H9 (cell line): Measurements from ENCODE around the gene PRSS21. TPM values are rescaled to one million over a fixed set of nuclear protein-coding genes. Genes with fewer than 3 reads are reported as not detected.

Experiments used
- DNase-seq: peaks from one replicate; pipeline ENCODE4 v3.0.0-alpha.2; 2017
- H2AFZ ChIP-seq: one replicate; pipeline ENCODE4 v1.6.1; 2013; ENCODE audit warnings: mild to moderate bottlenecking, low read length, control low read depth, moderate library complexity
- H2AK5ac ChIP-seq: 2 replicates; pipeline ENCODE4 v1.6.1; 2013; ENCODE audit warnings: low read length, control low read depth, mixed read lengths; ENCODE audit not compliant: insufficient read length
- H2BK120ac ChIP-seq: one replicate; pipeline ENCODE4 v1.6.1; 2013; ENCODE audit warnings: low read depth, mild to moderate bottlenecking, low read length, control low read depth, inconsistent platforms; ENCODE audit not compliant: poor library complexity, severe bottlenecking
- H2BK12ac ChIP-seq: 2 replicates; pipeline ENCODE4 v1.6.1; 2013; ENCODE audit warnings: low read length, control low read depth, mixed read lengths, low read depth; ENCODE audit not compliant: insufficient read length
- H2BK15ac ChIP-seq: 2 replicates; pipeline ENCODE4 v1.6.1; 2013; ENCODE audit warnings: low read depth, low read length, control low read depth
- H2BK20ac ChIP-seq: one replicate; pipeline ENCODE4 v1.6.1; 2013; ENCODE audit warnings: low read depth, mild to moderate bottlenecking, low read length, control low read depth, inconsistent platforms; ENCODE audit not compliant: poor library complexity, severe bottlenecking
- H2BK5ac ChIP-seq: 2 replicates; pipeline ENCODE4 v1.6.1; 2013; ENCODE audit warnings: low read length, control low read depth, mixed read lengths; ENCODE audit not compliant: insufficient read length
- H3K14ac ChIP-seq: 2 replicates; pipeline ENCODE4 v1.6.1; 2013; ENCODE audit warnings: low read length, control low read depth; ENCODE audit not compliant: insufficient read depth
- H3K18ac ChIP-seq: 2 replicates; pipeline ENCODE4 v1.6.1; 2013; ENCODE audit warnings: low read depth, mild to moderate bottlenecking, mixed read lengths, low read length, control low read depth; ENCODE audit not compliant: insufficient read length
- H3K23ac ChIP-seq: 2 replicates; pipeline ENCODE4 v1.6.1; 2013; ENCODE audit warnings: low read length, control low read depth, mixed read lengths, low read depth; ENCODE audit not compliant: insufficient read length
- H3K23me2 ChIP-seq: 2 replicates; pipeline ENCODE4 v1.6.1; 2013; ENCODE audit warnings: low read depth, mild to moderate bottlenecking, mixed read lengths, low read length, control low read depth; ENCODE audit not compliant: insufficient read length, poor library complexity, severe bottlenecking
- H3K27ac ChIP-seq: 2 replicates; pipeline ENCODE4 v1.5.1; 2013; ENCODE audit warnings: low read length, control low read depth, mixed read lengths, low read depth; ENCODE audit not compliant: insufficient read length
- H3K27me3 ChIP-seq: 2 replicates; pipeline ENCODE4 v1.6.1; 2013; ENCODE audit warnings: low read length, control low read depth, inconsistent platforms; ENCODE audit not compliant: insufficient read depth
- H3K4ac ChIP-seq: 2 replicates; pipeline ENCODE4 v1.6.1; 2013; ENCODE audit warnings: low read depth, mild to moderate bottlenecking, control low read depth, inconsistent platforms, low read length, moderate library complexity
- H3K4me1 ChIP-seq: 2 replicates; pipeline ENCODE4 v1.6.1; 2013; ENCODE audit warnings: low read length, control low read depth, inconsistent platforms; ENCODE audit not compliant: insufficient read depth
- H3K4me2 ChIP-seq: 2 replicates; pipeline ENCODE4 v1.6.1; 2013; ENCODE audit warnings: low read length, control low read depth, mixed read lengths; ENCODE audit not compliant: insufficient read length, insufficient read depth
- H3K56ac ChIP-seq: 2 replicates; pipeline ENCODE4 v1.6.1; 2013; ENCODE audit warnings: low read depth, mild to moderate bottlenecking, mixed read lengths, low read length, control low read depth; ENCODE audit not compliant: insufficient read length
- H3K79me1 ChIP-seq: 2 replicates; pipeline ENCODE4 v1.6.1; 2013; ENCODE audit warnings: low read depth, mild to moderate bottlenecking, moderate library complexity, low read length, control low read depth, inconsistent platforms; ENCODE audit not compliant: insufficient read depth, poor library complexity, severe bottlenecking
- H3K79me2 ChIP-seq: 2 replicates; pipeline ENCODE4 v1.6.1; 2013; ENCODE audit warnings: low read length, control low read depth, inconsistent platforms; ENCODE audit not compliant: insufficient read depth
- H3K9ac ChIP-seq: 2 replicates; pipeline ENCODE4 v1.6.1; 2013; ENCODE audit warnings: low read length, control low read depth, mixed read lengths; ENCODE audit not compliant: insufficient read length; ENCODE audit errors: extremely low read depth
- H3K9me3 ChIP-seq: one replicate; pipeline ENCODE4 v1.6.1; 2013; ENCODE audit warnings: low read depth, low read length, inconsistent platforms; ENCODE audit not compliant: control insufficient read depth
- H3T11ph ChIP-seq: one replicate; pipeline ENCODE4 v1.6.1; 2013; ENCODE audit warnings: mild to moderate bottlenecking, low read length, control low read depth, inconsistent platforms
- H4K20me1 ChIP-seq: one replicate; pipeline ENCODE4 v1.6.1; 2013; ENCODE audit not compliant: control insufficient read depth, insufficient read length, insufficient read depth
- H4K5ac ChIP-seq: 2 replicates; pipeline ENCODE4 v1.6.1; 2013; ENCODE audit warnings: low read depth, mild to moderate bottlenecking, mixed read lengths, low read length, control low read depth; ENCODE audit not compliant: insufficient read length
- H4K8ac ChIP-seq: replicated peaks from 2 replicates; pipeline ENCODE4 v1.6.1; 2013; ENCODE audit warnings: low read length, control low read depth, mixed read lengths, low read depth; ENCODE audit not compliant: insufficient read length
- H4K91ac ChIP-seq: 2 replicates; pipeline ENCODE4 v1.6.1; 2013; ENCODE audit warnings: low read depth, mild to moderate bottlenecking, moderate library complexity, mixed read lengths, low read length, control low read depth; ENCODE audit not compliant: insufficient read length
- H3K27ac Mint-ChIP-seq, 3 experiments: 2 replicates in 2 of 3; 3 replicates in 1 of 3; pipeline ENCODE4 v1.8.0; 2020 to 2021; ENCODE audit warnings: mixed read lengths in 3 of 3, mild to moderate bottlenecking in 1 of 3, moderate library complexity in 1 of 3
- H3K27me3 Mint-ChIP-seq: 2 replicates; pipeline ENCODE4 v1.8.0; 2021; ENCODE audit warnings: low read depth, mild to moderate bottlenecking, moderate library complexity, mixed read lengths
- H3K36me3 Mint-ChIP-seq, 3 experiments: 2 replicates in 2 of 3; 3 replicates in 1 of 3; pipeline ENCODE4 v1.8.0; 2020 to 2021; ENCODE audit warnings: low read depth in 3 of 3, mixed read lengths in 3 of 3; ENCODE audit not compliant: insufficient read depth in 1 of 3
- H3K4me1 Mint-ChIP-seq, 2 experiments: 2 replicates each; pipeline ENCODE4 v1.8.0; 2020; ENCODE audit warnings: mixed read lengths in 2 of 2
- H3K4me3 Mint-ChIP-seq, 2 experiments: 2 replicates in 1 of 2; 3 replicates in 1 of 2; pipeline ENCODE4 v1.8.0; 2020 to 2021; ENCODE audit warnings: mild to moderate bottlenecking in 2 of 2, mixed read lengths in 2 of 2, moderate library complexity in 1 of 2
- H3K9me3 Mint-ChIP-seq, 2 experiments: 2 replicates in 1 of 2; 3 replicates in 1 of 2; pipeline ENCODE4 v1.8.0; 2020; ENCODE audit warnings: mild to moderate bottlenecking in 2 of 2, mixed read lengths in 2 of 2, moderate library complexity in 1 of 2
- WGBS: extraction: QIAGEN DNeasy Blood & Tissue Kit; methylation state at CpG from one replicate; pipeline ENCODE4 v1.1.7; 2013; ENCODE audit warnings: missing lambda C conversion rate, low lambda C conversion rate, mixed read lengths; ENCODE audit not compliant: insufficient read length; ENCODE audit errors: extremely low coverage; 5-methylcytosine and 5-hydroxymethylcytosine counted together
- total RNA-seq: library from RNA; stranded (reverse); gene quantifications from 2 replicates; pipeline ENCODE4 v1.2.1, GENCODE V29; 2021
- TF ChIP-seq, protein P1 (sequence below): fragments of 200-600 bp; sonication (generic); conservative IDR thresholded peaks from 3 replicates; pipeline ENCODE4 v1.8.0; 2021; ENCODE audit warnings: antibody characterized with exemption, mild to moderate bottlenecking

PRSS21 gene
- total RNA-seq, 1 experiment from 2014 or later, result not detected

DNA sequence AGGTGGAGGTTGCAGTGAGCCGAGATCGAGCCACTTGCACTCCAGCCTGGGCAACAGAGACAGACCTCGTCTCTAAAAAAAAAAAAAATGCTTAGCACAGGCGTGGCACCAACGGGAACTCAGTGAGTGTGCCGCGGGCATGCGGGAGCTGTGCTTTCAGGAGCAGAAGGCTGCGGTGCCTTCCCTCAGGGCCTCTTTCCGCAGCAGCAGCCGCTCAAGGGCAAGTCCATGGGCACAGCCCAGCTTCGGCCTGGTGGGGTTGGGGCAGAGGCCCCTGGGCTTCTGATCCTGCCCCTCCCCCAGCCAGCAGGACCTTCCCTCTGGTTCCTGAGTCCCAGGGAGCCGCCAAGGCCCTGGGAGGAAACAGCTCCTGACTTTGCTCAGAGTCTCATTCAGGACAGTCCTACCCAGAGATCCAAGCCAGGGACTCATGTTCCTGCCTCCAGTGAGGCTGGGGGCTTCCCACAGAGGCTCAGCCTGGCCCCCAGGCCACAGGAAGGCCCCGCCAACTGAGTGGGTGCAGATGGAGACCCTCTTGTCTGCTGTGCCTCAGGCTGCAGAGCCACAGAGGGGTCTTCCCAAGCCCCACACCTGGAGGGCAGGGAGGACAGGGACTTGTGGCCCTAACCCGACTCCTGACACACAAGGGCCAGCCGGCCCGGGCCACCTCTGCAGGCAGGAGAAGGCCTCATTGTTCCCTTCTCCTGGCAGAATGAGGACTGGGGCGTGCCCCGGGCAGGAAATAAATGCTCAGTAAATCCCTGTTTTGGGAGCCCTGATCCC, 9.7 kb downstream of the PRSS21 start:
- H3K79me2 ChIP-seq, result no peaks in the 10 kb centered on the region
- DNase-seq, result no peak
- Mint-ChIP-seq H3K27ac (no peak overlapping the region; a peak in 1 of 7 replicates), H3K4me3 (no peak overlapping the region), H3K27me3 (no peaks in the 10 kb centered on the region), H3K9me3 (no peaks in the 10 kb centered on the region), H3K4me1 (no peaks in the 10 kb centered on the region), H3K36me3 (no peaks in the 10 kb centered on the region; a peak in 1 of 7 replicates)
- H2BK120ac ChIP-seq, result no peak overlapping the region
- WGBS, result no CpG with 5 or more reads among the region's 19 CpGs
- H3K9me3 ChIP-seq, result no peaks in the 10 kb centered on the region
- H3K27ac ChIP-seq, result no peak overlapping the region
- H2BK12ac ChIP-seq, result no peak overlapping the region
- no peaks in the 10 kb centered on the region for H3K4me1 ChIP-seq
- no peak overlapping the region for H3K14ac ChIP-seq
- no peak overlapping the region for H3K18ac ChIP-seq
- H4K91ac ChIP-seq, result no peak overlapping the region
- TF ChIP-seq, protein P1, sequence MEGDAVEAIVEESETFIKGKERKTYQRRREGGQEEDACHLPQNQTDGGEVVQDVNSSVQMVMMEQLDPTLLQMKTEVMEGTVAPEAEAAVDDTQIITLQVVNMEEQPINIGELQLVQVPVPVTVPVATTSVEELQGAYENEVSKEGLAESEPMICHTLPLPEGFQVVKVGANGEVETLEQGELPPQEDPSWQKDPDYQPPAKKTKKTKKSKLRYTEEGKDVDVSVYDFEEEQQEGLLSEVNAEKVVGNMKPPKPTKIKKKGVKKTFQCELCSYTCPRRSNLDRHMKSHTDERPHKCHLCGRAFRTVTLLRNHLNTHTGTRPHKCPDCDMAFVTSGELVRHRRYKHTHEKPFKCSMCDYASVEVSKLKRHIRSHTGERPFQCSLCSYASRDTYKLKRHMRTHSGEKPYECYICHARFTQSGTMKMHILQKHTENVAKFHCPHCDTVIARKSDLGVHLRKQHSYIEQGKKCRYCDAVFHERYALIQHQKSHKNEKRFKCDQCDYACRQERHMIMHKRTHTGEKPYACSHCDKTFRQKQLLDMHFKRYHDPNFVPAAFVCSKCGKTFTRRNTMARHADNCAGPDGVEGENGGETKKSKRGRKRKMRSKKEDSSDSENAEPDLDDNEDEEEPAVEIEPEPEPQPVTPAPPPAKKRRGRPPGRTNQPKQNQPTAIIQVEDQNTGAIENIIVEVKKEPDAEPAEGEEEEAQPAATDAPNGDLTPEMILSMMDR, result no peak
- H3K4me2 ChIP-seq, result no peak overlapping the region
- no peak overlapping the region for H3K4ac ChIP-seq
- H2BK5ac ChIP-seq, result no peak overlapping the region
- H3K23me2 ChIP-seq, result no peaks in the 10 kb centered on the region
- no peaks in the 10 kb centered on the region for H3K27me3 ChIP-seq
- no peaks in the 10 kb centered on the region for H4K20me1 ChIP-seq
- no peak overlapping the region for H3K9ac ChIP-seq
- no peak overlapping the region for H3K23ac ChIP-seq
- no peak overlapping the region for H2AFZ ChIP-seq
- H4K5ac ChIP-seq, result no peak overlapping the region
- no peak overlapping the region for H3K56ac ChIP-seq
- H2BK20ac ChIP-seq, result no peak overlapping the region
- H3T11ph ChIP-seq, result no peak overlapping the region
- no peak overlapping the region for H2AK5ac ChIP-seq
- H3K79me1 ChIP-seq, result no peaks in the 10 kb centered on the region
- H4K8ac ChIP-seq, result no peak overlapping the region
- no peak overlapping the region for H2BK15ac ChIP-seq
